Activated CD8-positive, alpha-beta T cell treated with anti-CD3 and anti-CD28 coated beads for 36 hours (primary cell): ENCODE data around the gene ERBB3. TPM values are rescaled to one million over a fixed set of nuclear protein-coding genes. Genes with fewer than 3 reads are reported as not detected.

ENCODE experiments used
- ATAC-seq: fragments of 200-7000 bp; cut with Tn5 transposase; one replicate; pipeline ENCODE4 v1.10.0; 2021; ENCODE audit warnings: mild to moderate bottlenecking, moderate library complexity
- CTCF ChIA-PET: fragments of 350-600 bp; sonication (Branson Sonifier 250); formaldehyde crosslinking; loops from one replicate; lab custom pipeline; 2021; ENCODE audit warnings: antibody characterized with exemption; lab: Charles Lee
- POLR2A ChIA-PET: fragments of 350-600 bp; sonication (Branson Sonifier 250); formaldehyde crosslinking; loops from one replicate; lab custom pipeline; 2021; ENCODE audit warnings: antibody characterized with exemption; lab: Charles Lee
- DNase-seq: peaks from one replicate; pipeline ENCODE4 v3.0.0-alpha.2; 2020
- H3K27ac Mint-ChIP-seq: one replicate; pipeline ENCODE4 v1.8.0; 2021; ENCODE audit warnings: mild to moderate bottlenecking, mixed read lengths
- H3K27me3 Mint-ChIP-seq: one replicate; pipeline ENCODE4 v1.8.0; 2021; ENCODE audit warnings: mixed read lengths
- H3K36me3 Mint-ChIP-seq: one replicate; pipeline ENCODE4 v1.8.0; 2021; ENCODE audit warnings: low read depth, mixed read lengths
- H3K4me1 Mint-ChIP-seq: one replicate; pipeline ENCODE4 v1.8.0; 2021; ENCODE audit warnings: low read depth, mixed read lengths
- H3K4me3 Mint-ChIP-seq: one replicate; pipeline ENCODE4 v1.8.0; 2021; ENCODE audit warnings: mild to moderate bottlenecking, moderate library complexity, mixed read lengths
- H3K9me3 Mint-ChIP-seq: one replicate; pipeline ENCODE4 v1.8.0; 2021; ENCODE audit warnings: mixed read lengths
- CTCF ChIP-seq: fragments of 200-600 bp; IDR thresholded peaks from one replicate; pipeline ENCODE4 v1.8.0; 2022; ENCODE audit warnings: antibody characterized with exemption, mild to moderate bottlenecking
- intact Hi-C: fragments of 100-400 bp; cut with micrococcal nuclease; formaldehyde crosslinking; loops from one replicate; pipeline ENCODE4 v1.10.0; 2022
- total RNA-seq, 2 experiments: library from RNA; stranded (reverse); gene quantifications; one replicate each; pipeline ENCODE4 v1.2.3, GENCODE V29; 2021

ERBB3 gene
- total RNA-seq, 2 experiments from 2014 or later, result 0.98 to 0.99 TPM

GRCh38 chr12:56120158-56120846, 40.3 kb downstream of the ERBB3 start:
- H3K36me3 Mint-ChIP-seq, result peaks cover 31% of the 10 kb centered on the region
- H3K9me3 Mint-ChIP-seq, result no peaks in the 10 kb centered on the region
- intact Hi-C loops, result loop anchor here (10.0 kb wide), 1 partner anchor 134 kb away; the partner anchor contains the start of gene ANKRD52
- no peak overlapping the region for H3K4me3 Mint-ChIP-seq
- H3K4me1 Mint-ChIP-seq, result peaks cover 22% of the 10 kb centered on the region
- CTCF ChIA-PET, result interaction anchor here (0.5 to 5.3 kb wide), 23 partner anchors 9 to 396 kb away, joined by 3 to 91 read pairs (median 4); partner anchors contain the start of genes ANKRD52, ESYT1, MYL6 and MYL6B
- no peak for ATAC-seq
- no peaks in the 10 kb centered on the region for H3K27me3 Mint-ChIP-seq
- H3K27ac Mint-ChIP-seq, result peak overlapping the region; percentile 100
- TF ChIP-seq CTCF, result no peak
- DNase-seq, result no peak
- POLR2A ChIA-PET, result interaction anchor here (1.1 to 5.9 kb wide), 8 partner anchors 8 to 368 kb away, joined by 4 to 162 read pairs (median 16); partner anchors contain the start of genes ESYT1, GLS2, MYL6 and MYL6B

GRCh38 chr12:56121204-56121870, 41.4 kb downstream of the ERBB3 start:
- H3K27ac Mint-ChIP-seq, result no peak overlapping the region
- ChIA-PET CTCF (interaction anchor here (2.1 to 9.5 kb wide), 3 partner anchors 29 to 342 kb away, joined by 5 to 110 read pairs (median 36); partner anchors contain the start of genes MYL6B and SMARCC2), POLR2A (interaction anchor here (0.6 kb wide), 1 partner anchor 81 kb away, joined by 3 read pairs; no protein-coding TSS in a partner anchor)

GRCh38 chr12:56122637-56123036, 42.7 kb downstream of the ERBB3 start:
- H3K4me1 Mint-ChIP-seq, result peaks cover 38% of the 10 kb centered on the region
- ChIA-PET CTCF (interaction anchor here (2.3 to 9.5 kb wide), 2 partner anchors 67 to 136 kb away, joined by 5 to 110 read pairs; partner anchors contain the start of genes ANKRD52 and SMARCC2), POLR2A (interaction anchor here (0.9 kb wide), 1 partner anchor 12 kb away, joined by 3 read pairs; no protein-coding TSS in a partner anchor)
- no peak for DNase-seq
- H3K9me3 Mint-ChIP-seq, result no peaks in the 10 kb centered on the region
- H3K27ac Mint-ChIP-seq, result peak overlapping the region; percentile 4
- TF ChIP-seq CTCF, result no peak
- no peak overlapping the region for H3K4me3 Mint-ChIP-seq
- no peak for ATAC-seq
- peaks cover 14% of the 10 kb centered on the region for H3K36me3 Mint-ChIP-seq
- intact Hi-C loops, result loop anchor here (10.0 kb wide), 1 partner anchor 132 kb away; the partner anchor contains the start of gene ANKRD52
- no peaks in the 10 kb centered on the region for H3K27me3 Mint-ChIP-seq

More at GRCh38 chr12:56121204-56121870, 41.4 kb downstream of the ERBB3 start:
- DNase-seq (no peak), ATAC-seq (no peak)
- Mint-ChIP-seq H3K4me1 (peaks cover 25% of the 10 kb centered on the region), H3K4me3 (no peak overlapping the region), H3K27me3 (no peaks in the 10 kb centered on the region), H3K36me3 (peaks cover 27% of the 10 kb centered on the region), H3K9me3 (no peaks in the 10 kb centered on the region)
- intact Hi-C loops, result loop anchor here (10.0 kb wide), 1 partner anchor 133 kb away; the partner anchor contains the start of gene ANKRD52
- no peak for TF ChIP-seq CTCF

GRCh38 chr12:56124133-56124532, 44.2 kb downstream of the ERBB3 start:
- TF ChIP-seq CTCF, result no peak
- DNase-seq (no peak), ATAC-seq (no peak)
- POLR2A ChIA-PET, result interaction anchor here (0.6 to 5.3 kb wide), 8 partner anchors 7 to 65 kb away, joined by 3 to 21 read pairs (median 4); partner anchors contain the start of genes MYL6B, PA2G4 and SMARCC2
- intact Hi-C loops, result loop anchor here (10.0 kb wide), 1 partner anchor 131 kb away; the partner anchor contains the start of gene ANKRD52
- no peak overlapping the region for H3K4me3 Mint-ChIP-seq
- peak overlapping the region; percentile 51 for H3K27ac Mint-ChIP-seq
- H3K4me1 Mint-ChIP-seq, result peaks cover 35% of the 10 kb centered on the region
- H3K36me3 Mint-ChIP-seq, result peaks cover 10% of the 10 kb centered on the region
- CTCF ChIA-PET, result interaction anchor here (1.0 to 9.5 kb wide), 8 partner anchors 18 to 340 kb away, joined by 3 to 110 read pairs (median 4); partner anchors contain the start of genes ANKRD52, MYL6, MYL6B and SMARCC2
- H3K9me3 Mint-ChIP-seq, result no peaks in the 10 kb centered on the region
- H3K27me3 Mint-ChIP-seq, result no peaks in the 10 kb centered on the region
